OCI-LY1 (cell line): ENCODE results near the gene WDR70.

Experiments
- H2AFZ ChIP-seq: fragments of 200-600 bp; sonication (generic), shearing (Covaris generic); 2 replicates; pipeline ENCODE4 v1.6.0; 2014; ENCODE audit warnings: antibody characterized with exemption, mild to moderate bottlenecking, low read length
- H3F3A ChIP-seq: fragments of 200-600 bp; sonication (generic), shearing (Covaris generic); 2 replicates; pipeline ENCODE4 v1.6.0; 2014; ENCODE audit warnings: mild to moderate bottlenecking, antibody characterized with exemption, low read length, moderate library complexity; ENCODE audit not compliant: insufficient read depth
- H3K27ac ChIP-seq: fragments of 200-600 bp; sonication (generic); 2 replicates; pipeline ENCODE4 v1.5.1; 2014; ENCODE audit warnings: low read length, mixed run types, mild to moderate bottlenecking, low read depth; ENCODE audit not compliant: poor library complexity, severe bottlenecking
- H3K27me3 ChIP-seq: fragments of 200-600 bp; sonication (generic); 2 replicates; pipeline ENCODE4 v1.6.0; 2014; ENCODE audit warnings: antibody characterized with exemption, mild to moderate bottlenecking, low read length, moderate library complexity; ENCODE audit not compliant: insufficient read depth
- H3K36me3 ChIP-seq: fragments of 200-600 bp; sonication (generic); 2 replicates; pipeline ENCODE4 v1.6.1; 2014; ENCODE audit warnings: mild to moderate bottlenecking, antibody characterized with exemption, low read length, moderate library complexity, mixed read lengths; ENCODE audit not compliant: insufficient read depth
- H3K4me1 ChIP-seq: fragments of 200-600 bp; sonication (generic); 2 replicates; pipeline ENCODE4 v1.5.1; 2014; ENCODE audit warnings: mild to moderate bottlenecking, low read length, moderate library complexity; ENCODE audit not compliant: insufficient read depth, severe bottlenecking
- H3K4me2 ChIP-seq: fragments of 200-600 bp; sonication (generic), shearing (Covaris generic); 2 replicates; pipeline ENCODE4 v1.6.1; 2014; ENCODE audit warnings: low read length
- H3K4me3 ChIP-seq: fragments of 200-600 bp; sonication (generic); 2 replicates; pipeline ENCODE4 v1.5.1; 2014; ENCODE audit warnings: low read length, low read depth, mild to moderate bottlenecking, mixed read lengths; ENCODE audit not compliant: poor library complexity, severe bottlenecking
- H3K79me2 ChIP-seq: fragments of 200-600 bp; shearing (Covaris generic); 2 replicates; pipeline ENCODE4 v1.6.1; 2016; ENCODE audit warnings: mixed run types, low read length, mixed read lengths; ENCODE audit not compliant: insufficient read depth
- H3K9ac ChIP-seq: fragments of 200-600 bp; sonication (generic), shearing (Covaris generic); 2 replicates; pipeline ENCODE4 v1.6.1; 2014; ENCODE audit warnings: mild to moderate bottlenecking, low read length, mixed read lengths
- H3K9me2 ChIP-seq: fragments of 200-600 bp; sonication (generic), shearing (Covaris generic); 2 replicates; pipeline ENCODE4 v1.6.1; 2014; ENCODE audit warnings: low read depth, mild to moderate bottlenecking, low read length, mixed read lengths
- H3K9me3 ChIP-seq: fragments of 200-600 bp; shearing (Covaris generic); 2 replicates; pipeline ENCODE4 v1.6.1; 2014; ENCODE audit warnings: low read length, mixed read lengths
- H4K20me1 ChIP-seq: fragments of 200-600 bp; sonication (generic), shearing (Covaris generic); 2 replicates; pipeline ENCODE4 v1.6.0; 2016; ENCODE audit warnings: mild to moderate bottlenecking, low read length; ENCODE audit not compliant: insufficient read depth
- EZH2 ChIP-seq: fragments of 200-600 bp; sonication (generic), shearing (Covaris generic); IDR thresholded peaks from 2 replicates; pipeline ENCODE4 v1.8.0; 2017; ENCODE audit warnings: borderline replicate concordance, mixed run types, mild to moderate bottlenecking, antibody characterized with exemption, low read length, moderate library complexity, mixed read lengths
- TF ChIP-seq, protein P1 (sequence below): fragments of 200-600 bp; sonication (generic), shearing (Covaris generic); IDR thresholded peaks from 2 replicates; pipeline ENCODE4 v1.5.1; 2017; ENCODE audit warnings: mild to moderate bottlenecking, antibody characterized with exemption, low read length, moderate library complexity, mixed read lengths

The WDR70 gene

DNA sequence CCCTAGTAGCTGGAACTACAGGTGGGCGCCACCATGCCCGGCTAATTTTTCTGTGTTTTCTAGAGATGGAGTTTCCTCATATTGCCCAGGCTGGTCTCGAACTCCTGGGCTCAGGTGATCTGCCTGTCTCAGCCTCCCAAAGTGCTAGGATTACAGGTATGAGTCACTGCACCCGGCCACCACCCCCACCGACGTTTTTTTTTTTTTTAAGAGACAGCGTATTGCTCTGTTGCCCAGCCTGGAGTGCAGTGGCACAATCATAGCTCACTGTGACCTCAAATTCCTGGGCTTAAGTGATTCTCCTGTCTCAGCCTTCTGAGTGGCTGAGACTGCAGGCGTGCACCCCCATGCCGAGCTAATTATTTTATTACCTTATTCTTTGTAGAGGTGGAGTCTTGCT is 38.2 kb downstream of the WDR70 start:
- Histone ChIP-seq H3K27ac (no peak overlapping the region), H3F3A (no peaks in the 10 kb centered on the region), H4K20me1 (no peaks in the 10 kb centered on the region), H3K9me3 (no peaks in the 10 kb centered on the region), H3K27me3 (no peaks in the 10 kb centered on the region), H3K9ac (no peak overlapping the region), H3K36me3 (no peaks in the 10 kb centered on the region; the same call in 1 of the 2 replicates), H3K79me2 (no peaks in the 10 kb centered on the region), H3K4me1 (no peaks in the 10 kb centered on the region), H2AFZ (no peak overlapping the region), H3K9me2 (no peaks in the 10 kb centered on the region), H3K4me3 (no peak overlapping the region), H3K4me2 (no peak overlapping the region)
- TF ChIP-seq, protein P1, sequence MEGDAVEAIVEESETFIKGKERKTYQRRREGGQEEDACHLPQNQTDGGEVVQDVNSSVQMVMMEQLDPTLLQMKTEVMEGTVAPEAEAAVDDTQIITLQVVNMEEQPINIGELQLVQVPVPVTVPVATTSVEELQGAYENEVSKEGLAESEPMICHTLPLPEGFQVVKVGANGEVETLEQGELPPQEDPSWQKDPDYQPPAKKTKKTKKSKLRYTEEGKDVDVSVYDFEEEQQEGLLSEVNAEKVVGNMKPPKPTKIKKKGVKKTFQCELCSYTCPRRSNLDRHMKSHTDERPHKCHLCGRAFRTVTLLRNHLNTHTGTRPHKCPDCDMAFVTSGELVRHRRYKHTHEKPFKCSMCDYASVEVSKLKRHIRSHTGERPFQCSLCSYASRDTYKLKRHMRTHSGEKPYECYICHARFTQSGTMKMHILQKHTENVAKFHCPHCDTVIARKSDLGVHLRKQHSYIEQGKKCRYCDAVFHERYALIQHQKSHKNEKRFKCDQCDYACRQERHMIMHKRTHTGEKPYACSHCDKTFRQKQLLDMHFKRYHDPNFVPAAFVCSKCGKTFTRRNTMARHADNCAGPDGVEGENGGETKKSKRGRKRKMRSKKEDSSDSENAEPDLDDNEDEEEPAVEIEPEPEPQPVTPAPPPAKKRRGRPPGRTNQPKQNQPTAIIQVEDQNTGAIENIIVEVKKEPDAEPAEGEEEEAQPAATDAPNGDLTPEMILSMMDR = no peak
- TF ChIP-seq EZH2 = no peak

GRCh38 chr5:37424441-37424840 is 45.3 kb downstream of the WDR70 start:
- H3K9me3 ChIP-seq = no peaks in the 10 kb centered on the region

DNA sequence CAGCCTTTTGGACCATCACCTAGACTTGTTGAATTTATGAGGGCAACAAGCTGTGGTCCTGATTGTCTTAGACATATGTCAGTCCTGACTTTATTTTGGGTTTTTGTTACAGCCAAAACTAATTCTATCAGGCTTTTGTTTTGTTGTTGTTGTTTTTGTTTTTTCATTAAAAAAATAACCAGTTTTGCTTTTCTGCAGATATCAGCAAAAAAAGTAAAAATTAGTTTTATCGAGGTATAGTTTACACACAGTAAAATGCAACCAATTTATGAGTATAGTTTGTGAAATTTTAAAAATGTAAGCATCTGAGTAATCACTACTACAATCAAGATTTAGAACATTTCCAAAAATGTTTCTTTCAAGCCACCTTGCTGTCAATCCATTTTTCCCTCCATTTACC is 48.9 kb downstream of the WDR70 start:
- H3K79me2 ChIP-seq = no peaks in the 10 kb centered on the region
- no peaks in the 10 kb centered on the region for H3K9me3 ChIP-seq
- H3K9ac ChIP-seq = no peak overlapping the region
- TF ChIP-seq, protein P1 = no peak
- TF ChIP-seq EZH2 = no peak
- H4K20me1 ChIP-seq = no peaks in the 10 kb centered on the region
- H3K27ac ChIP-seq = no peak overlapping the region
- H3F3A ChIP-seq = no peaks in the 10 kb centered on the region
- no peaks in the 10 kb centered on the region for H3K4me1 ChIP-seq
- no peaks in the 10 kb centered on the region for H3K9me2 ChIP-seq
- H2AFZ ChIP-seq = no peak overlapping the region
- no peak overlapping the region for H3K4me2 ChIP-seq
- no peaks in the 10 kb centered on the region for H3K27me3 ChIP-seq
- no peaks in the 10 kb centered on the region for H3K36me3 ChIP-seq
- no peak overlapping the region for H3K4me3 ChIP-seq

More at GRCh38 chr5:37424441-37424840, 45.3 kb downstream of the WDR70 start:
- Histone ChIP-seq H3K27me3 (no peaks in the 10 kb centered on the region), H3K4me2 (no peak overlapping the region), H3K9ac (no peak overlapping the region), H3K4me3 (no peak overlapping the region), H3K27ac (no peak overlapping the region), H3K79me2 (no peaks in the 10 kb centered on the region), H2AFZ (no peak overlapping the region), H4K20me1 (no peaks in the 10 kb centered on the region), H3K36me3 (no peaks in the 10 kb centered on the region; the same call in 1 of the 2 replicates), H3F3A (no peaks in the 10 kb centered on the region), H3K4me1 (no peaks in the 10 kb centered on the region), H3K9me2 (no peaks in the 10 kb centered on the region)
- TF ChIP-seq, protein P1 = no peak
